Coronary artery (tissue), 2 donors: ENCODE results near the gene SUCNR1.
"Not testable (repeated sequence)": the region's sequence is repeated elsewhere in the genome, so short reads cannot be mapped to it uniquely, and the experiment has no call there.

ENCODE experiments used
- DNase-seq: peaks from one replicate; pipeline ENCODE4 v3.0.0-alpha.2; 2017; ENCODE audit warnings: low spot score
- H3K27ac ChIP-seq, 2 donors: fragments of 200-600 bp; sonication (generic); one replicate each; pipeline ENCODE4 v1.5.1; 2016 to 2019
- H3K4me3 ChIP-seq: fragments of 200-600 bp; sonication (generic); 2 replicates; pipeline ENCODE4 v1.5.1; 2016; ENCODE audit warnings: mild to moderate bottlenecking, moderate library complexity
- CTCF ChIP-seq: fragments of 200-600 bp; sonication (generic); IDR thresholded peaks from one replicate; pipeline ENCODE4 v1.5.1; 2019; ENCODE audit warnings: antibody characterized with exemption

SUCNR1 gene

GRCh38 chr3:151925419-151925818 is 52.0 kb downstream of the SUCNR1 start:
- no peak overlapping the region for H3K4me3 ChIP-seq
- no peak overlapping the region for H3K27ac ChIP-seq
- DNase-seq: no peak
- TF ChIP-seq CTCF: no peak

GRCh38 chr3:151925876-151926275 is 52.4 kb downstream of the SUCNR1 start:
- H3K27ac ChIP-seq: no peak overlapping the region
- TF ChIP-seq CTCF: no peak
- H3K4me3 ChIP-seq: no peak overlapping the region
- no peak for DNase-seq

GRCh38 chr3:151926956-151927355 is 53.5 kb downstream of the SUCNR1 start:
- H3K4me3 ChIP-seq: no peak overlapping the region
- no peak for DNase-seq
- H3K27ac ChIP-seq: no peak overlapping the region
- no peak for TF ChIP-seq CTCF

GRCh38 chr3:151927915-151928525 is 54.6 kb downstream of the SUCNR1 start:
- not testable (repeated sequence) for H3K4me3 ChIP-seq, DNase-seq, H3K27ac ChIP-seq

- DNase-seq: no peak
- TF ChIP-seq CTCF: no peak
- Histone ChIP-seq H3K27ac (peak overlapping the region in 1 of 2 donors; percentile 14), H3K4me3 (no peak overlapping the region)
These were observed 57.7 kb downstream of the SUCNR1 start for GRCh38 chr3:151931171-151931570.

- no peak for DNase-seq
- no peak overlapping the region for H3K27ac ChIP-seq
- no peak overlapping the region for H3K4me3 ChIP-seq
- TF ChIP-seq CTCF: no peak
These were observed 59.9 kb downstream of the SUCNR1 start for GRCh38 chr3:151933234-151933853.
